Hippocampal formation (tissue), 2 donors: Measurements from ENCODE around the gene MACROD1.
A peak's percentile ranks its signal among the peaks of the same experiment; 100 is the strongest.
"Not testable (repeated sequence)": the region's sequence is repeated elsewhere in the genome, so short reads cannot be mapped to it uniquely, and the experiment has no call there.

ENCODE experiments used
- DNase-seq, 2 donors: peaks; one replicate each; lab custom pipeline; 2025; lab: John Stamatoyannopoulos, UW

The MACROD1 gene

DNA sequence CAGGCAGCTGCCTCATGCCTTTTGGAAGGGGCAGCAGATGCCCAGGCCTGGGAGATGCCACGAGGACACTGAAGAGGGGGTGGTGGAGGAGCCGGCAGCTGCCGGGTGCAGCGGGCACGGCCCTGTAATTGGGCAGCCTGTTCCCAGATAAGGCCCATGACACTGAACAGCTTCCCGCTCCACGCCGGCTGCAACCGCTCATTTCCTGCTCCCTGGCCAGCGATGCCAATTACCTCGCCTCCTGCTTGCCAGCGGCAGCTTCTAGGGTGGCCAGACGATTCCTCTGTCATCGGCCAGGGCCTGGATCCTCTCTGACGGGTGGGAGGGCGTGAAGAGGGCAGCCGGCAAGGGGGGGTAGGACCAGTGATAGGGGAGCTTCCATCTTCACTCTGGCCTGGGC is 107.4 kb downstream of the MACROD1 start:
- no peak for DNase-seq

DNA sequence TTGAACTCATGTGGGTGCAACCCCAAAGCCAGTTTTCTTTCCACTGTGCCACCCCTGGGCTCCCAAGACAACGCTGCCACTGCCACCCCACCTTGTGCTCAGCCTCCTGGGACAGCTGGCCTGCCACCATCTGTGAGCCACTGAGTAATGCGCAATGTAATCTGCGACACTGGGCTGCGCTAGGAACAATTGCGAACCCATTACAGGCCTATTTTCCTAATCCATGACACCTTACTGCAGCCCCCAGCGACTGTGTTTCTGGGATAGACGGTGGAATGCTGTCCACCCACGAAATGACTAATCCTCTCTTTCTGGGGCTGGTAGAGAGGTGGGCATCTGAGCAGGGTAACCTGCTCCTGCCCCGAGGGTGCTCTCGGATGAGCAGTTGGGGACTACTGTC is 108.0 kb downstream of the MACROD1 start:
- no peak for DNase-seq

DNA sequence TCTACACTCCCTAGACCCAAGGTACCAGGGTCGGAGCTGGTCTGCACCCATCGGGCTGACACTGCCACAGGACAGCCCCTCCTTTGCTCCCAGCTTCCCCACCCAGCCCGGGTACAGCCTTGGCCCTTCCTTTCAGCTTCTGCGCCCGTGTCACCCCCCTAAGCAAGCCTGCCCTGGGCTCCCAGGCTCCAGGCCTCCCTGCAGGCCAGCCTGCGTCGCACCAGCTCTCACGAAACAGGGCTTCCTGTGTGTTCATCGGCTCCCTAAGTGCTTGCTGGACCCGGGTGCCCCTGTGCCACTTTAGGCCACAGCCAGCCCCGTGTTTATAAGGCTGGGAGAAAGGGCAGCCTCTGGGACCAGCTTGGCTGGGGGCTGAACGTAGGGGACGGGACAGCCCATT is 109.1 kb downstream of the MACROD1 start:
- DNase-seq, result no peak

DNA sequence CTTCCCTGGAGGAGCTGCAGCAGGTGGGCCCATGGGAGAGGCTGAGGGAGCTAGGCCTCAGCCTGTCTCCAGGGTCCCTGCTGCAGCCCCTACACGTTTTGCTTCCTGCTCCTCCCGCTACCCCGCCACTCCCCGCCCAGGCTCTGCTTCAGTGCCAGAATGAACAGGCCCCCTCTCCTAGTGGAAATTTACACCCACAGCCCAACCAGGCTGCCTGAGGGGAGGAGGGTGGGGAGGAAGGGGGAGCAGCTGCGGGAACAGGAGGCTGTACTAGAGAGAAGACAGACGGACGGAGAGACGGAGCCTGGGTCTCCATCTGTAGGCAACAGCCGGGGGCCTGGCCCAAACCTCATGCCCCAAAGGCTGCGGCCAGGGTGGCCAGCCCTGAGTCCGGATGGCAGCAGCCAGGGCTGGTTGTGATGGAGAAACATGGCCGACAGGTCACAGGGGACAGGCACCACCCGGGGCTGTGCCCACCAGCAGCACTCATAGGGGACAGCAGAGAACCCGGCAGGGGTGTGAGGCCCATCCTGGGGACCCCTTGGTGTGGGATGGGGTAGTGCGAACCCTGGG is 109.6 kb downstream of the MACROD1 start:
- DNase-seq, result peak; percentile 56

DNA sequence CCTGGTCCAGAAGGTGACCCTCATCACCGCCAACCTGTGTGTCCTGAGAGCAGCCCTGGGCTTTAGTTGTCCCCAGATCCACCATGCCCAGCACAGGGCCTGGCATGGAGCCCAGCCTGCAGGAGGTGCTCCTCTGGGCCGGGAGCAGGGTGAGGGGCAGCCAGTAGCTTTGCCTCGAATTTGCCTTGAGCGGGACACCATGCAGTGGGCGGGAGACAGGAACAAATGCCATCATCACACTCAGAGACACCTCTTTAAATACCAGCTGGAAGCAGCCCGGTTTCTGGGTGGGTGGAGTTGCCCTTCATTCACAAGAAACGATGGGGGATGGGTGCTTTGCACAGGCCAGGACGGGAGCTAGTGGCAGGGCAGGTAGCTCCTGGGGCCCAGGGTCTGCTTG is 110.8 kb downstream of the MACROD1 start:
- DNase-seq, result peak in 1 of 2 donors; percentile 15

DNA sequence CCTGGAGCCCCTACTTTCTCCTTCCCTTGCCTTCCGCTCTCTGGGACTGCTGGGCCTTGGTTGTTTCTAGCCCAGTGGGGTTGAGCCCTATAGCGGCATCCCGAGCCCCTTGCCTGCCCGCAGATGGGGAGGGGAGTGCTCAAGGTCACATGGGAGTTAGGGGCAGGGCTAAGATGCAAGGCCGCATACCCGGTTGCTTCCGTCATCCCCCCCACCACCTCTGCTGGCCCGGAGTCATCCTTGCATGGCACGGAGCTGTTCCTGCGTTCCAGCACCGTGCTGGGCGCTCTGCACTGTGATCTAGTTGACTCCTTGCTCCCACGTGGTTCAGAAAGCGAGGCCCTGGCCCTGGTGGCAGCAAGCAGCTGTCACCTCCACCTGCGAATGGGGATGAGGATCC is 112.2 kb downstream of the MACROD1 start:
- DNase-seq, result no peak

DNA sequence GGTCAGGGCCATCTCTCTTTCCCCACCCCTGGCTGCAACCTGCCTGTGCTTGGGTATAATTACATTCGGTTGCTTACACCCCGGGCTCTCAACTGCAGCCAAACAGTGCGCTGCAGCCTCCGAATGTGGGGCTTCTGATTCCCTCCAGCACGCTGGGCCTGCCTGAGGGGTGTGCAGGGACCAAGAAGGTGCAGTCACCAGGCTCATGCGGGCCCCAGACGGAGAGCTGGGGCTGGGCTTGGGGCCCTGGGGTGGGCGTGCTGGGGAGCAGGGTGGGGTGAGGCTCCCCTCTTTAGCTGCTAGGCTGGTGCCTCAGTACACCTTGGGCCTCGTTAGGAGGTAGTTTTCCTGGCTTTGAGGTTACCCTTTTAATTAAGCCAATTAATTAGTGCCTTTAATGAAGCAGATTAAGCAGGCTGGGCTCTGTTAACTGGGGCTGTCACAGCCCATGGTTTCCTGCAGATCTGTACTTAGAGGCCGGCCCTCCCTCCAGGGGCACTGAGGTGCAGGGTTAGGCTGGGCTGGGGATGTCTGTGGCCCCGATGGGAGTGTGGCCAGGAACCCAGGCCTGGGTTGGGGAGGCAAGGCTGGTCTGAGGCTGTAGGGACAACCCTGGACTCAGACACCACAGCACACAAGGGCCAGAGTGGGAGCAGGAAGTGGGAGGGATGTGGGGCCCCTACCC is 112.8 kb downstream of the MACROD1 start:
- no peak for DNase-seq

DNA sequence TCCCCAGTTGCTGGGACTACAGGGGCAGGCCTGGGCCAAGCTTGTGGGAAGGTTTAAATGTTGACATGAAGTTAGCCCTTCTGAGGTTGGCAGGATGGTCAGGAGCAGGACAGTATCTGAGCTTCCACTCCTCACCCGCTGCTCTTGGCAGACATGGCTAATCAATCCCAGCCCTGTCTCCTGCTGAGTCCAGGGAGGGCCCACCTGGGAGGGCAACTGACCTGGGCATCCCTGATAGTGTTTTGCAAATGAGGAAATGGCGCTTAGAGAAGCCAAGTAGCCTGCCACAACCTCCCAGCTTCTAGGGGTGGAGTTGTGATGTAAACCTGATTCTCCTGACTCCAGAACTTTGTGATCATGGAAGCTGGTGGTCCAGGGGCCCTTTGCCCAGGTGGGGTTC is 113.5 kb downstream of the MACROD1 start:
- DNase-seq, result no peak

DNA sequence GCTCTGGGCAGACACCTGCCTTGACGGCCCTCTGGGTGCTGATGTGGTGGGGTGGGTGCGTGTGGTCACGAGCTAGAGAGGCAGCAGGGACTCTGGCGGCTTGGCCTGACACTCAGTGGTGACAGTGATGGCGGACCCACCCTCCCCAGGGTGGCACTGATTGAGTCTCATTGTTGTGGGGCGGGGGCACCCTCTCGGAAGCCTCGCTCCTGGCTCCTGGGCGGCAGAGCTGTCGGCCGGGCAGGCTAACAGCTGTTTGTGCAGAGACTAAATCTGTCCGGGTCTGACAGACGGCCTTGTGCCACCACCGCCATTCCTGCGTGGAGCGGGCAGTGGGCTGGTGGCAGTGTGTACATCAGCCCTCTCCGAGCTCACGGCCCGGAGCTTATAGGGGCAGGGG is 114.6 kb downstream of the MACROD1 start:
- no peak for DNase-seq

DNA sequence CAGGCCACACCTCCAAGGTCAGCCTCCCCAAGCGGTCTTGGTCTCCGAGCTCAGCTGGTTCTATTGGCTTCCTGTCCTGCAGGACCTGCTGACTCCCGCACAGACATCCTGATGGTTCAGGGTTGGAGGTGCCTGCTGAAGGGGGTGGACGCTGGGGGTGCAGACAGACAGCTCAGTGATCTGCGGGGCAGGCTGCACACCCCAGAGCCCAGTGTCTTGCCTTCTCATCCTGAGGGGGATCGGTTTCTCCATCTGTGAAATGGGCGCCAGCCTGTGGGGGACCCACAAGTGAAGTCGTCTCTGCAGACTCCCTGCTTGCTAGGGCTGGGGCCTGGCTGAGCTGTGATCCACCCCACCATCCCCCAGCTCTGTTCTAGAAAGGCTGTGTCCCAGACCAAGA is 116.4 kb downstream of the MACROD1 start:
- no peak for DNase-seq

DNA sequence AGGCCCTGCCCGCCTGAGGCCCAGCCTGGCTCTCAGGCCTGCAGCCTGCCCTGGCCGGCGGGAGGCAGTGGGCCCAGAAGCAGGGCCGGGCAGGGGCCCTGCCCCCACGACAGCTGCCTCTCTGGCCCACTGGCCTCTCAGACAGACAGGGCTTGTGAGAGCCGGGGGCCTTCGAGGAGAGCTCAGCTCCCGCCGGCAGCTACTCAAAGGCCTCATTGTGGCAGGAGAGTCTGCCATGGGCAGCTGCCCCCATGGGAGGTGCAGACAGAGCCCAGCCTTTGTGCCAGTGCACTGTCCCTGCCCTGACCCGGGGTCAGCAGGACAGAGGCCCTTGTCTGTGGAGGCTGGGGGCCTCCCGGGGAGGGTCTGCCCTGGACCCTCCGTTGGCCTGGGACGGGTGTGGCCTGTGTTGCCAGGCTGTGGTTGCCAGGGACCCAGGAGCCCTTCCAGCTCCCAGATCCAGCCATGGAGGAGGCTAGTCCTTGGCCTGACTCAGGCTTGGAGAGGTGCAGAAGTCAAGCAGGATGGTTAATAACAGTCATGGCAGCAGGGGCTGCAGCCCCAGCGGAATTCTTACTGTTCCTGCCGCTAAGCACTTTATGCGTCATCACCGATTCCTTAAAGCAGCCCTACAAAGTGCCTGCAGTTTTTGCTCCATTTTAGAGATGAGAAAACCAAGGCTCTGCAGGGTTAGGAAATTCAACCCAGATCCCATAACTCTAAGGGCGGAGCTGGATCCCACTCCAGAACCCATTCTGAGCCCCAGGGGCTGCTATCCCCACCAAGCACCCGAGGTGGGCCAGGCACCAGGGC is 117.7 kb downstream of the MACROD1 start:
- DNase-seq, result peak; percentile 95 to 96

DNA sequence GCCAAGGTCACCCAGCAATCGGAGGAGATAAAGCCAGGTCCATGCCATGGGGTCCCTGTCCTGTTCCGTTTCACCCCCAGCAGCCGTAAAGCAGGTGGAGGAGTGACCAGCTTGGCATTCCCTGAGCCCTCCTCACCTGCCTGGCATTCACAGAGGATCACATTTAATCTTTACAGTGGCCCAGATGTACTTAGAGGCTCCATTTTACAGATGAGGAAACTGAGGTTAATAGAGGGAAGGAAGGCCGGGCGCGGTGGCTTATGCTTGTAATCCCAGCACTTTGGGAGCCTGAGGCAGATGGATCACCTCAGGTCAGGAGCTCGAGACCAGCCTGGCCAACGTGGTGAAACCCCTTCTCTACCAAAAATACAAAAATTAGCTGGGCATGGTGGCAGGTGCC is 118.5 kb downstream of the MACROD1 start:
- DNase-seq, result not testable (repeated sequence)

DNA sequence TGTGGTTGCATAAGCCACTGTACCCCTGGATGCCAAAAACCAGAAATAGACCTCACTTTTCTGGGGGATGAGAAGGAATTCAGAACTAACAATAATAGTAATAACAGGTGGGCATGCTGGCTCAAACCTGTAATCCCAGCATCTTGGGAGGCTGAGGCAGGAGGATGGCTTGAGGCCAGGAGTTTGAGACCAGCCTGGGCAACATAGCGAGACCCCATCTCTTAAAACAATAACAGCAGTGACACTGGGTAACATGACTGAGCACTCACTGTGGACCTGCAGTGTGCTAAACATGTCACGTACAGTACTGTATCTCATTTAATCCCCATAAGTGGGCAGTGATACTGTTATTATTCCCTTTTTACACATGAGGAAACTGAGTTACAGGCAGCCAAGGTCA is 120.2 kb downstream of the MACROD1 start:
- no peak for DNase-seq

DNA sequence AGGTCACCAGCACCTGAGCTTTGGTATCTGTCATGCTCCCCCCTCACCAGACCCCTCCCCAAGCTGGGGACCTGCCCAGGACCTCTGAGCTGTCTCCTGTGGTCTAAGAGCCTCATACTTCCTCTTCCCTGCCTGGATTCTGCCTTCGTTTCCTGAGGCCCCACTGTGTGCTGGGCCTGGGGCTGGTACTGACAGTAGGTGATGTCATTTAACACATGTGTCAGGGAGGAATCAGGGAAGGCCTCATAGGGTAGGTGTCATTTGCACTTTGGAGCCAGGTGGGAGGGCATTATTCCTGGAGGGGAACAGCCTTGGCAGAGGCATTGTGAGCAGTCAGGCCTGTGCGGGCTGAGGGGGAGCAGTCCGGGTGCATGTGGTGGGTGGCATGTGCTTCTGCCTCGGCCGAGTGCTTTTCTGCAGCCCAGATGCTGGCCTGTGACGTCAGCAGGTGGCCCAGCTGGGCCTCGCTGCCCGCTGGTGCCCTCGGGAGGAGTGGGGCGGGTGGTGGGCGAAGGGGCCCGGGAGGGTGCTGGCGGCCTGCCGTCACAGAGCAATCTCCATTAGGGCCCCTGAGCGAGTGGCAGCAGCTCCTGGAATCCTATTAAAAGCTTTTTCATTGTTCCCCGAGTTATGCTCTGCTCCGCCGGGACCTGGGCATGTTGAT is 121.1 kb downstream of the MACROD1 start:
- peak in 1 of 2 donors; percentile 29 for DNase-seq

DNA sequence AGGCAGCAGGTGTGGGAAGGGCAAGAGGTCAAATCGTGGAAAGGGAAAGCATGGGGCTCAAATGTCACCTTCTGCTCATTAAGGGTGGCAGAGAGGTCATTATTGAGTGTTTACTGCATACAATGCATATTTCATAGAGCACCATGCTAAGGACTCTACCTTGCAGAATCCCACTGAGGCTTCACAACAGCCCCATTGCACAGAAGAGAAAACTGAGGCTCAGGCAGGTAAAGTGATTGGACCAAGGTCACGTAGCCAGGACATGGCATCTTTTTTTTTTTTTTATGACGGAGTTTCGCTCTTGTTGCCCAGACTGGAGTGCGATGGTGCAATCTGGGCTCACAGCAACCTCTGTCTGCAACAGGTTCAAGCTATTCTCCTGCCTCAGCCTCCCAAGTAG is 122.4 kb downstream of the MACROD1 start:
- DNase-seq, result no peak

DNA sequence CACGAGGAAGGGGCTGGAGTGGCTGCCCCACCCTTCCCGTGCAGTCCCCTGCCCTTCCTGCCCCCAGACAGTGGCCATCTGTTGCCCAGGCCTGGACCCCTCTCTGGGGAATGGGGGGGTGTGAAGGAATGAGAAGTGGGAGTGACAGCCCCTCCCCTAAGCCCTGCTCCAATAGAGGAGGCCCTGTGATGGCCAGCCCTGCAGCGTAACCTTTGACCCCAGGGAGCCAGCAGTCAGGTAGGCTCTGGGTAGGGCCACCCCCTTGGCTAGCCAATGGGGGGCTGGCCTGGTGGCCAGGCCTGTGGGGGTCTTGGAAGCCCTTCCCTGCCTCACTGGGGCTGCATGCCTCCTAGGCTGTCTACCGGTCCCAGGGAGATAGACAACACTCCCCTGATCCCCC is 123.6 kb downstream of the MACROD1 start:
- no peak for DNase-seq

DNA sequence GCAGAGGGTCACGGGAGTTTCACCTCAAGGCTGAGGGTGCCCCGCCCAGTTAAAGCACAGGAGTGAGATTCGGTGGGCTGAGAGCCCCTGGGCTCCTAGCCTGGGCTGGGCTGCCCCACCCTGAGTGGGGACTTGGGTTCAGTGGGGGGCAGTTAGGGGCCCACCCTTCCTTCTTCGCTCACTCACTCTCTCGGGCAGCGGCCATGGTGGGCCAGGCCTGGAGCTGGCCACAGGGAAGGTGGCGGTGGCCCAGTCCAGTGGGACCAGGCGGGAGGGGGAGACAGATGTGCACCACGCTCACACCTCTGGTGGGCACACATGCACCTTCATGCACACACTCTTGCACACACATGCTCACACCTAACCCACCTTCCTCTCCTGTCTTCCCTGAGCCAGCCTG is 124.1 kb downstream of the MACROD1 start:
- no peak for DNase-seq

DNA sequence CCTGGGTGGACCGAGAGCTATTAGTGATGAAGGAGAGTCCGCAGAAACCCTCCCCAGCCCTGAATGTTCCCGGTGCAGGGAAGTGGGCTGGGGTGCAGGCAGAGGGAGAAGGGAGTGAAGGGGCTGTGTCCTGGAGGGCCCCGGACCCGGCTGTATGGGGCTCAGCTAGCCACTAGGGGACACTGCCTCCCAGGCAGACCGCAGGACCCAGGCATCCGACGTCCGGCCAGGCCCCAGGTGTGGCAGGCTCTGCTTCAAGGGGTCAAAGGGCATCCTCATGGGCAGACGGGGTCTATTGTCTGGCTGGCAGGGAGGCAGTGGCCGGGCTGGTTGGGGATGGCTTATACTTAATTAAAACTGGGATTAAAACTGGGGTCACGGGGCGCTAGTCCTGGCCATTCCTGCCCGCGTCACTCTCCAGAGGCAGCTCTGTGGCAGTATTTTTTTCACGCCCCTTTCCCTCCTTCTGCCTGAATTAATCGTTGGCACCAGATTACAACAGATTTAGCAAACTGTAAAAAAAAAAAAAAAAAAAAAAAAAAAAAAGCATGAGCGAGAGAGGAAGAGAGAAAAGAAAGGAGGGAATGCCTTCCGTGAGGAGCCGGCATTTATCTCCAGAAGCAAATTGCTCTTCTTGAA is 125.1 kb downstream of the MACROD1 start:
- peak; percentile 35 to 57 for DNase-seq

DNA sequence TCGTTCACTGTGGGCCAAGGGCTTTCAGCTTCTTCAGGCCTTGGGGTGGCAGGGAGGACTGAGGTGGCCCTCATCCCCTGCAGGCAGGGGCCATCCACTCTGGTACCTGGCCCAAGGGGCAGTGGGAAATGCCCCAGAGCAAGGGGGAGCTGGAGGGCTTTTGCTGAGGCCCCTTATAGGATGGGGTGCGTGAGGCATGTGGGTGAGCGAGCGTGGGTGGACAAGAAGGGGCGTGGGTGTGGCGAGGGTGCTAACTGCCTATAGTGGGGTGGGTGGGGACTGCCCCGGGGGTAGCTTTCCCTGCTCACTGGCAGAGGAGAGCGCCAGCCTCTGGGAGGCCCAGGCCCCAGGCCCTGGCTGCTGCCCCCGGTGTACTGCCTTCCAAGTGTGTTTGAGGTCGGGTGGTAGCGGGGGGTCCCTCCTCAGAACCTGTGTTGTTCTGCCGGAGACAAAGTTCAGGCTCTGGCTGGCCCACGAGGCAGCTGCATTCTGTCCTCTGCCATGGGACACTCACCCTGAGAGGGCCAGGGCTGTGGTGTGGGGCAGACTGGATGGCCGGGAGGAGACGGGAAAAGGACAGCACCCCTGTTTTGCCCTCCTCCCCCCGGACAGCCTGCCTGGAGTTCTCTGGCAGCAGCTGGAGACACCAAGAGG is 126.8 kb downstream of the MACROD1 start:
- DNase-seq, result no peak

DNA sequence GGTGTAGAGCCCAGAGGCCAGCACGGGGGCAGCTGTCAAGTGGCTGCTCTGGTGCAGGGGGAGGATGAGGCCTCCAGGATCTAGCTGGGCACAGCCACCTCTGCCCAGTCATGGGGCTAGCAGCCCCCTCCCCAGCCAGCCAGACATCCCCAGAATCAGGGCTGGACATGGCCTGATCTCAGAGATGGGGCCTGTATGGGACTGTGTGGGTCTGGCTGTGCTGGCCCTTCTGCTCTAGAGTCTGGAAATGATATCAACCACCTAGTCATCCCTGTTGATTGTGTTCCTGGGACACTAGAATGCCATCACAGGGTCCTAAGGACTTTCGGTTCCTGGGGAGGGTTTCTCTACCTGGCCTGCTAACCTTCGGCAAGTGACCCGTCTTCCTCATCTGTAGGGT is 127.4 kb downstream of the MACROD1 start:
- DNase-seq, result no peak

DNA sequence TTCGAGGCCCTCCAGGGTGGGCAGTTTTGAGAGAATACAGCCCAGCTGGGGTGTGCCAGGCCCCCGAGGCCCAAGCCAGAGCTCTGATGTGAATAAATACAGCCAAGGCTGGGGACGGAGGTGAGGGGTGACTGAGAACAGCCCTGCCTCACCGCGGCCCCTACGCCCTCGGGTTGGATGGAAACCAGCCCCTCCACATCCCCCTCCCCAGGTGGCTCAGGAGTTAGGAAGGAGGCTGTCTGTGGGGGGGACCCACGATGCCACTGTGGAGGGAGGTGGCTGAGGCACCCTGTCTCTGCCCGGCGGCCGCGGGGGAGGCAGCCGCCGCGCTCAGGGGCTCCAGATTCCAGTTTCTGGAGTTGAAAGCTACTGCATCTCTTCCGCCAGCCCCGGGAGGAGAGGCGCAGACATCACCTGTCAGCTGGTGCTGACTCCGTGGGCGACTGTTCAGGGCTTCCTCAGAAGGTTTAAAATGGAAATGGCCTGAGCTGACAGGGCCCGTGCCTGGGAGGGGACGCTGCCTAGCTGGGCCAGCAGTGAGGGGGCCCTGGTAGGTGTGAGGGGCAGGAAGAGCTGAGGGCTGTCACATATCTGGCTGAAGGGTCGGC is 128.8 kb downstream of the MACROD1 start:
- DNase-seq, result no peak
